HuH-7 (cell line): ENCODE measurements around the gene ARFGEF2.
A peak's percentile ranks its signal among the peaks of the same experiment; 100 is the strongest.
"Not testable (repeated sequence)": the region's sequence is repeated elsewhere in the genome, so short reads cannot be mapped to it uniquely, and the experiment has no call there.

Source experiments
- DNase-seq: peaks from one replicate; pipeline ENCODE4 v3.0.0; 2011; ENCODE audit warnings: low spot score

Gene ARFGEF2

GRCh38 chr20:49001741-49002140 lies 80.2 kb downstream of the ARFGEF2 start:
- no peak for DNase-seq

- no peak for DNase-seq
These were observed 85.0 kb downstream of the ARFGEF2 start for GRCh38 chr20:49006446-49006980.

GRCh38 chr20:49009899-49010631 lies 88.6 kb downstream of the ARFGEF2 start:
- DNase-seq, result no peak

- no peak for DNase-seq
These were observed 102.7 kb downstream of the ARFGEF2 start for GRCh38 chr20:49024220-49024619.

- DNase-seq, result not testable (repeated sequence)
These were observed 106.7 kb downstream of the ARFGEF2 start for GRCh38 chr20:49028177-49028576.

- DNase-seq, result no peak
These were observed 107.2 kb downstream of the ARFGEF2 start for GRCh38 chr20:49028684-49029083.

GRCh38 chr20:49029203-49029602 lies 107.7 kb downstream of the ARFGEF2 start:
- DNase-seq, result no peak

- no peak for DNase-seq
These were observed 109.6 kb downstream of the ARFGEF2 start for GRCh38 chr20:49030954-49031619.

GRCh38 chr20:49032455-49032854 lies 110.9 kb downstream of the ARFGEF2 start:
- no peak for DNase-seq

GRCh38 chr20:49034070-49034732 lies 112.7 kb downstream of the ARFGEF2 start:
- DNase-seq, result no peak

GRCh38 chr20:49037962-49038387 lies 116.5 kb downstream of the ARFGEF2 start:
- no peak for DNase-seq

- no peak for DNase-seq
These were observed 118.3 kb downstream of the ARFGEF2 start for GRCh38 chr20:49039854-49040253.

GRCh38 chr20:49043000-49043399 lies 121.5 kb downstream of the ARFGEF2 start:
- no peak for DNase-seq

GRCh38 chr20:49045440-49046086 lies 124.1 kb downstream of the ARFGEF2 start:
- no peak for DNase-seq

GRCh38 chr20:49046087-49046900 lies 124.8 kb downstream of the ARFGEF2 start, which contains the start of gene CSE1L:
Gene CSE1L (plus strand): TSS chr20:49046312. CDS start chr20:49058464, 12,152 bp downstream.
- peak; percentile 94 for DNase-seq

GRCh38 chr20:49052334-49052733 lies 130.8 kb downstream of the ARFGEF2 start:
- peak; percentile 37 for DNase-seq

GRCh38 chr20:49054056-49054643 lies 132.6 kb downstream of the ARFGEF2 start:
- no peak for DNase-seq

- DNase-seq, result no peak
These were observed 141.8 kb downstream of the ARFGEF2 start for GRCh38 chr20:49063279-49063678.

- DNase-seq, result no peak
These were observed 153.0 kb downstream of the ARFGEF2 start for GRCh38 chr20:49074521-49074920.

- DNase-seq, result no peak
These were observed 156.8 kb downstream of the ARFGEF2 start for GRCh38 chr20:49078310-49078709.

- DNase-seq, result not testable (repeated sequence)
These were observed 160.8 kb downstream of the ARFGEF2 start for GRCh38 chr20:49082295-49082694.
